HG03558 (cell line): Measurements from ENCODE around the gene OTOGL.
"Not testable (repeated sequence)": the region's sequence is repeated elsewhere in the genome, so short reads cannot be mapped to it uniquely, and the experiment has no call there.

Experiments used
- ATAC-seq: cut with Tn5 transposase; IDR thresholded peaks from one replicate; pipeline ENCODE4 v1.9.1; 2021; ENCODE audit warnings: moderate number of reproducible peaks; ENCODE audit not compliant: unreplicated experiment; ENCODE audit errors: extremely low read depth

The OTOGL gene

GRCh38 chr12:80217011-80217535 lies 117.7 kb downstream of the OTOGL start:
- ATAC-seq, result no peak

- not testable (repeated sequence) for ATAC-seq
Observed at GRCh38 chr12:80218925-80219324, 119.6 kb downstream of the OTOGL start.

DNA sequence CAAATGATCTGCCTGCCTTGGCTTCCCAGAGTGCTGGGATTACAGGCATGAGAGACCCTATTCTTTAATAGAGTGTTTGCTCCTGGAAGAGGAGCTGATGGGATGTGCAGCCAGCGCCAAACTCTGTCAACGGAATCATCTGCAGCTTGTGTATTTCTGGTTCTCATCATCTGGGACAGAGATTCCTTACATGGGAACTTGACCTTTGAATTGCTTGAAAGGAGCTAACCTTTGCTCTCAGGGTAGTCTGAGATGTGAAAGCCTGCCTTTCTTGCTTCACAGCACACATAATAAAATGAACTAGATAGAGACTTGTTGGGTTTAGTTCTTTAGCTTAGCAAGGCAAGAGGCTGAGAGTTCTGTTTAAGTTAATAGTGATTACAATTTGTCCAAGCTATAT lies 120.0 kb downstream of the OTOGL start:
- no peak for ATAC-seq

GRCh38 chr12:80222261-80222660 lies 122.9 kb downstream of the OTOGL start:
- no peak for ATAC-seq

GRCh38 chr12:80226576-80226975 lies 127.2 kb downstream of the OTOGL start:
- no peak for ATAC-seq

GRCh38 chr12:80227904-80228303 lies 128.6 kb downstream of the OTOGL start:
- ATAC-seq, result not testable (repeated sequence)

GRCh38 chr12:80230068-80230467 lies 130.7 kb downstream of the OTOGL start:
- ATAC-seq, result no peak

DNA sequence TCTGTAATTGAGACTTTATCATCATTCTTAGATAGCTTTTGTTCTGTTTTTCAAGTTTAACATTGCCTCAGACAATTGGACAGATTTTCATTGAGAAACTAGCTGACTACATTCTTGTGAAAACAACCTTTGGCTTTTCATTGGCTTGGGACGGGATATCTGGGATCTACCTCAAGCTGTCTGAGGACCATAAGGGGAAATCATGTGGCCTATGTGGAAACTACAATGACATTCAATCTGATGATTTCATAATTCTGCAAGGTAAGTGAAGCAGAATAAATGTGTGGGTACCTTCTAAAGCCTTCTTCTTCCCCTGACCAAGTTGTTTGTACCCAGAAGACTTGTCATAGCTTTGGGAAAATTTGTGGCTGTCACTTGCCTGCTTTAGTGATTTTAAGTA lies 133.5 kb downstream of the OTOGL start:
- no peak for ATAC-seq

DNA sequence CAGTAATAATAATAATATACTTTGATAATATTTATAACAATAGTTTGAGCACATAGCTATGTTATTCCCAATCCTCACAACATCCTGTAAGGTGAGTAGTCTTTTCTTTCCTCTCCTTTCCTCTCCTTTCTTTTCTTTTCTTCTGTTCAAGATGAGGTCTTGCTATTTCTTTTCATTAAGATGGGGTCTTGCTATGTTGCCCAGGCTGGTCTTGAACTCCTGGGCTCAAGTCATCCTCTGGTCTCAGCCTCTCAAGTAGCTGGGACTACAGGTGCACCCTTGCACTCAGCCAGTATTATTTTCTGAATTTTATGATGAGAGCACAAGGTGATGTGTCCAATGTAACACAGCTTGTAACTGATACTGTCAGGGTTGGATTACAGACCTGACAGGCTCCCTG lies 134.6 kb downstream of the OTOGL start:
- no peak for ATAC-seq

- ATAC-seq, result no peak
Observed at GRCh38 chr12:80234667-80235066, 135.3 kb downstream of the OTOGL start.

- no peak for ATAC-seq
Observed at GRCh38 chr12:80235944-80236343, 136.6 kb downstream of the OTOGL start.

GRCh38 chr12:80239867-80240266 lies 140.5 kb downstream of the OTOGL start:
- ATAC-seq, result no peak

- no peak for ATAC-seq
Observed at GRCh38 chr12:80241576-80242273, 142.4 kb downstream of the OTOGL start.

DNA sequence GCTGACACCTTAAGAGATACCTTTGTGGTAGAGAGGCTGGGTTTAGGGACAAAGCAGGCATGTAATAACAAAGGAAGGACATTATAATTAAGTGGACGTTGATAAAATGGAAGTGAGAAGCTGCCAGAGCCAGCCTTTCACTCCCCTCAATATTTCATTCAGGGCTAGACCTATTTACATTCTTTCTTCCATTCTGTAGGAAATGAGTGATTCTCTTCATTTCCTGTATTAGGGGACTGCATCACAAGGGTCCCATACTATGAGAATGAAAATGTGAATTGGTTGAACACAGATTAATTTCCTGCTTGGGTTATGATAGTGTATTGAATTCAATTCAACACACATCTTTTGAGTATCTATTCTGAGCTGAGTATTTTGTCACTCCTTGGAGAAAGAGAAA lies 143.0 kb downstream of the OTOGL start:
- ATAC-seq, result no peak

GRCh38 chr12:80249581-80249980 lies 150.2 kb downstream of the OTOGL start:
- ATAC-seq, result not testable (repeated sequence)

DNA sequence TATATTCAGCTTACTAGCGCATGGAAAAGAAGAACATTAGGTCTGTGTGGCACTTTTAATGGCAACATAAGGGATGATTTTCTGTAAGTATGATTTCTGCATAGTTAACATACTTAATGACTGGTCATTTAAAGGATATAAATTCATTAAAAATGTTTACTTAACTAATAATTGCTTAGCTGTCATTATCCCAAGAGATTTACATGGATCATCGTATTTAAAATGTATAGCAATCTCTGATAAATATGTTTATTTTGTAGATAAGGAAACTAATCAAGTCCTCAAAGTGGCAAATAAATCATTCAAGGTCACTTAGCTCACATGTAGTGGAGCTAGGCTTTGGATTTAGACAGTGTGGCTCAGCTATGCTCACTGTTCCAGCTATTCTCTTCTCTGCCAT lies 158.6 kb downstream of the OTOGL start:
- no peak for ATAC-seq

DNA sequence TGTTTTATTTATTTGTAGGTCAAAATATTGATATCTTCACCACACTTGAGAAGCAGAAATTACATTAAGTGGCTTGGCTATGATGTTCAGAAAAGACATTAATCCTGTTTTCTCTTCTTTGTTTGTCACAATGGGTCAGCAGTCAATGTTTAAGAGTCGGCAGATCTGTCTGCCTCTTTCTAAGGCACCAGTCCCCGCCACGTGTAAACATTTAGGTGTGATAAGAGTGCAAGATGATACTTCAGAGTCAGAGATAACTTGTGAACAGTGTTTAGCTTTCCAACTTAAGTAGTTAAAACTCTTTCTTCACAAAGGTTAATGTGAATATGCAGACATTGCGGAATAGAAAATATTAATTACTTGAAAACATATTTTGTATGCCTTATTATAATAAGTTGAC lies 160.9 kb downstream of the OTOGL start:
- no peak for ATAC-seq

DNA sequence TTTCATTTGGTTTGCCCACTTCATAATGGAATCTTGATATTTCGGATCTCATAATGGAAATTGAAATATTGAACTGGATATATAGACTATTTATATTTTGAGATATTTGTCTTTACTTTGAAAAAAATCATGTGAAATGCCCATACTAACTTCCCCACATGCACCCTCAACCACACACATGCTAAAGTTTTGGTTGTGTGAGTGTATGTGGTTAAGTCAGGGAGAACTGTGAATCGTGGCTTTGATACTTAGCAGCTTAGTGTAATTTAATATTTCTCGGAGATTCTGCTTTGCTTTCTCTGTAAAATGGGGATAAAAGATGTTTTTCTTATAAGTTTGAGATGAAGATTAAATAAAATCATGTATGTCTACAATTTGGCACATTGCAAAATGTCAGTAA lies 162.1 kb downstream of the OTOGL start:
- ATAC-seq, result no peak

GRCh38 chr12:80262346-80262745 lies 163.0 kb downstream of the OTOGL start:
- no peak for ATAC-seq

DNA sequence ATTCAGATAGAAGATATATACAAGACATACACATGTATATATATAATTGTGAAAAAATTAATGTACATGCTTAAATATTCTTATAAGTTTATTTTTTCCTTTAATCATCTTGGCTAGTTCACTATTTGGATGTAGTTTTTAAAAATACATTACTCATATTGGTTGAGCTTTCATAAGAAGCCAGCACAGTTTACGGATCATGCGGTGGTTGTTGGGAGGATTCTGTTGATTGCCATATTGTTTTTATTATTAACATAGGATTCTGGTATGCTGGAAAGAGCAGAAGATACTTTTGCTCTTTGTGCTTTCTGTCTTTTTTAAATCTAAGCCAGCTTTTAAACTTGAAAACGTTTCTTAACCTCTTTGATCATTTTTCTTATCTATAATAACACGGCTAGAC lies 163.4 kb downstream of the OTOGL start:
- no peak for ATAC-seq

- ATAC-seq, result no peak
Observed at GRCh38 chr12:80264386-80264785, 165.0 kb downstream of the OTOGL start.

DNA sequence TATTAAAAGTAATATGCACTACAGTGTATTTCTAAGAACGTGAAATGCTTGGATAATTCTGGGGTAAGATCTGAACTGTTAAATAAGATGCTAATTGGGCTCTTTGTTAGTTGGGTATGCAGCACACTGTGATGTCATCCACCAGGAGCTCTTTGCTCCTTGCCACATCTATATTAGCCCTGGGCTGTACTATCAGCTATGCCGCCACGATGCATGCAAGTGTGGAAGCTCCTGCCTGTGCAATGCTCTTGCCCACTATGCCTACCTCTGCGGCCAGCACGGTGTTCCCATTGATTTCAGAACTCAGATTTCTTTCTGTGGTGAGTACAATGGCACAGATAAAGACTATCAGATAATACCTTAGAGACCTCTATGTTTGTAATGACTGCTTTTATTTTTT lies 165.6 kb downstream of the OTOGL start:
- no peak for ATAC-seq
